Esophagus muscularis mucosa (tissue), 4 donors: ENCODE data around the gene PDE4D.

Experiments
- EP300 ChIP-seq: sonication (generic); formaldehyde crosslinking; IDR thresholded peaks from one replicate; pipeline ENCODE4 v1.6.1; 2017; ENCODE audit warnings: antibody characterized with exemption
- POLR2A ChIP-seq: fragments of 450-650 bp; IDR thresholded peaks from one replicate; pipeline ENCODE4 v1.6.1; 2017; ENCODE audit warnings: antibody characterized with exemption, moderate library complexity, mild to moderate bottlenecking, low read depth
- TF ChIP-seq, protein P1 (sequence below), 3 experiments: fragments of 200-600 bp in 2 of 3; fragments of 450-650 bp in 1 of 3; sonication (generic) in 2 of 3; IDR thresholded peaks; one replicate each; pipeline ENCODE4 v1.5.1; 2017 to 2019; ENCODE audit warnings: antibody characterized with exemption in 3 of 3, mild to moderate bottlenecking in 2 of 3, moderate library complexity in 1 of 3

- TF ChIP-seq, protein P1, sequence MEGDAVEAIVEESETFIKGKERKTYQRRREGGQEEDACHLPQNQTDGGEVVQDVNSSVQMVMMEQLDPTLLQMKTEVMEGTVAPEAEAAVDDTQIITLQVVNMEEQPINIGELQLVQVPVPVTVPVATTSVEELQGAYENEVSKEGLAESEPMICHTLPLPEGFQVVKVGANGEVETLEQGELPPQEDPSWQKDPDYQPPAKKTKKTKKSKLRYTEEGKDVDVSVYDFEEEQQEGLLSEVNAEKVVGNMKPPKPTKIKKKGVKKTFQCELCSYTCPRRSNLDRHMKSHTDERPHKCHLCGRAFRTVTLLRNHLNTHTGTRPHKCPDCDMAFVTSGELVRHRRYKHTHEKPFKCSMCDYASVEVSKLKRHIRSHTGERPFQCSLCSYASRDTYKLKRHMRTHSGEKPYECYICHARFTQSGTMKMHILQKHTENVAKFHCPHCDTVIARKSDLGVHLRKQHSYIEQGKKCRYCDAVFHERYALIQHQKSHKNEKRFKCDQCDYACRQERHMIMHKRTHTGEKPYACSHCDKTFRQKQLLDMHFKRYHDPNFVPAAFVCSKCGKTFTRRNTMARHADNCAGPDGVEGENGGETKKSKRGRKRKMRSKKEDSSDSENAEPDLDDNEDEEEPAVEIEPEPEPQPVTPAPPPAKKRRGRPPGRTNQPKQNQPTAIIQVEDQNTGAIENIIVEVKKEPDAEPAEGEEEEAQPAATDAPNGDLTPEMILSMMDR (IDR thresholded peaks at IDR 0.05), result no peak
- TF ChIP-seq EP300 (no peak), POLR2A (no peak)
These were observed 631.6 kb downstream of the PDE4D start for GRCh38 chr5:59261969-59262368.
